K562 (cell line): Measurements from ENCODE around the gene OPRL1. TPM values are rescaled to one million over a fixed set of nuclear protein-coding genes. Genes with fewer than 3 reads are reported as not detected.

Experiments used
- ATAC-seq: fragments of 200-7000 bp; cut with Tn5 transposase; 3 replicates; pipeline ENCODE4 v1.9.1; 2020; ENCODE audit warnings: moderate library complexity
- BruUV-seq: library from RNA; stranded (reverse); fragments of 400-500 nt; replicated peaks from 2 replicates; lab custom pipeline; 2021; lab: Mats Ljungman, UMichigan
- CTCF ChIA-PET: fragments of 300-600 bp; formaldehyde crosslinking; extraction: SDS; loops from one replicate; lab custom pipeline; 2021; ENCODE audit warnings: low intra/inter-chr PET ratio; lab: Yijun Ruan, JAX
- POLR2A ChIA-PET: fragments of 300-600, 350-650 bp; sonication (Branson Sonifier 250); formaldehyde crosslinking; extraction: SDS; loops from one replicate; lab custom pipeline; 2021; ENCODE audit warnings: antibody characterized with exemption, inconsistent platforms; lab: Yijun Ruan, JAX
- DNase-seq, 4 experiments: peaks; one replicate each; pipeline versions ENCODE4 v3.0.0 to v3.0.0-alpha.2; 2011 to 2018; ENCODE audit warnings: low spot score in 3 of 4, mixed read lengths in 3 of 4; ENCODE audit errors: extremely low read depth in 1 of 4
- FAIRE-seq: peaks from 2 replicates; lab custom pipeline; 2011; peaks lifted over from hg19 to GRCh38; lab: Jason Lieb, UNC
- H2AFZ ChIP-seq: 2 replicates; pipeline ENCODE4 v1.6.0; 2011; ENCODE audit warnings: low read depth, low read length, control low read depth, inconsistent platforms
- H3K27ac ChIP-seq: fragments of 200-600 bp; 3 replicates; pipeline ENCODE4 v1.8.0; 2011; ENCODE audit warnings: low read depth, mild to moderate bottlenecking, control low read depth, inconsistent platforms, low read length, moderate library complexity, mixed read lengths; ENCODE audit errors: extremely low read depth
- H3K27me3 ChIP-seq, 2 experiments: fragments of 300-600 bp in 1 of 2; 2 replicates in 1 of 2; 3 replicates in 1 of 2; pipeline versions ENCODE4 v1.6.0 to v1.8.0; 2011; ENCODE audit warnings: inconsistent platforms in 2 of 2, low read length in 2 of 2, mild to moderate bottlenecking in 1 of 2, mixed read lengths in 1 of 2, moderate library complexity in 1 of 2; ENCODE audit not compliant: control insufficient read depth in 2 of 2, insufficient read depth in 2 of 2
- H3K36me3 ChIP-seq: fragments of 300-600 bp; 3 replicates; pipeline ENCODE4 v1.8.0; 2011; ENCODE audit warnings: mild to moderate bottlenecking, low read length, inconsistent platforms; ENCODE audit not compliant: control insufficient read depth, insufficient read depth
- H3K4me1 ChIP-seq, 2 experiments: fragments of 200-600 bp in 1 of 2; replicated peaks in 1 of 2; 2 replicates in 1 of 2; 3 replicates in 1 of 2; pipeline versions ENCODE4 v1.5.1 to v1.8.0; 2011; ENCODE audit warnings: inconsistent platforms in 2 of 2, low read length in 2 of 2, mild to moderate bottlenecking in 1 of 2, mixed read lengths in 1 of 2, moderate library complexity in 1 of 2; ENCODE audit not compliant: control insufficient read depth in 2 of 2, insufficient read depth in 2 of 2
- H3K4me2 ChIP-seq: 2 replicates; pipeline ENCODE4 v1.6.1; 2011; ENCODE audit warnings: low read length, control low read depth, inconsistent platforms, mixed read lengths; ENCODE audit not compliant: insufficient read depth
- H3K4me3 ChIP-seq: fragments of 200-600 bp; sonication (generic), shearing (Covaris generic); 2 replicates; pipeline ENCODE4 v1.5.1; 2016; ENCODE audit warnings: control low read depth, inconsistent platforms
- H3K79me2 ChIP-seq: fragments of 200-600 bp; 3 replicates; pipeline ENCODE4 v1.8.0; 2011; ENCODE audit warnings: low read length, inconsistent platforms; ENCODE audit not compliant: control insufficient read depth, insufficient read depth
- H3K9ac ChIP-seq, 2 experiments: 2 replicates each; pipeline versions ENCODE4 v1.6.0 to v1.6.1; 2011; ENCODE audit warnings: low read depth in 2 of 2, low read length in 2 of 2, control low read depth in 1 of 2, inconsistent platforms in 1 of 2, mild to moderate bottlenecking in 1 of 2, mixed read lengths in 1 of 2; ENCODE audit not compliant: insufficient read depth in 1 of 2
- H3K9me1 ChIP-seq: one replicate; pipeline ENCODE4 v1.6.0; 2011; ENCODE audit warnings: inconsistent platforms, mild to moderate bottlenecking, low read length, moderate library complexity; ENCODE audit not compliant: control insufficient read depth, insufficient read depth
- H3K9me3 ChIP-seq: replicated peaks from 2 replicates; pipeline ENCODE4 v1.5.1; 2011; ENCODE audit warnings: low read depth, low read length, inconsistent platforms; ENCODE audit not compliant: control insufficient read depth, insufficient read depth
- H4K20me1 ChIP-seq: replicated peaks from 2 replicates; pipeline ENCODE4 v1.6.1; 2011; ENCODE audit warnings: low read length, inconsistent platforms, mixed read lengths; ENCODE audit not compliant: control insufficient read depth, insufficient read depth
- FOXJ3 ChIP-seq: sonication (generic); formaldehyde crosslinking; IDR thresholded peaks from 2 replicates; pipeline ENCODE4 v1.4.0; 2020; ENCODE audit warnings: mild to moderate bottlenecking, missing genetic modification reagents
- FOXK1 ChIP-seq: sonication (generic); formaldehyde crosslinking; IDR thresholded peaks from 2 replicates; pipeline ENCODE4 v1.8.0; 2022; ENCODE audit warnings: missing genetic modification reagents, mild to moderate bottlenecking, borderline replicate concordance
- MCM7 ChIP-seq, 2 experiments: fragments of 450-650 bp; IDR thresholded peaks; 2 replicates each; pipeline ENCODE4 v1.6.1; 2016 to 2018
- PML ChIP-seq: IDR thresholded peaks from 2 replicates; pipeline ENCODE4 v1.6.1; 2012; ENCODE audit warnings: low read length, inconsistent platforms
- SREBF2 ChIP-seq: sonication (generic); formaldehyde crosslinking; IDR thresholded peaks from 2 replicates; pipeline ENCODE4 v1.4.0; 2020; ENCODE audit warnings: mild to moderate bottlenecking, missing genetic modification reagents
- TBP ChIP-seq: optimal IDR thresholded peaks from 2 replicates; pipeline ENCODE3; 2011; ENCODE audit warnings: low read depth, low read length, improper control_type of control experiment
- THRAP3 ChIP-seq: fragments of 450-650 bp; IDR thresholded peaks from 2 replicates; pipeline ENCODE4 v1.6.1; 2016; ENCODE audit warnings: mild to moderate bottlenecking, inconsistent platforms, borderline replicate concordance
- ZNF780A ChIP-seq: fragments of 250-450 bp; sonication (Bioruptor Pico); IDR thresholded peaks from 2 replicates; pipeline ENCODE4 v1.5.0; 2021; ENCODE audit warnings: mild to moderate bottlenecking
- WGBS: fragments of 100-300 bp; shearing (Covaris generic); methylation state at CpG from one replicate; pipeline ENCODE4 v1.1.6; 2016; ENCODE audit warnings: low coverage, mixed read lengths; ENCODE audit not compliant: insufficient coverage; ENCODE audit errors: missing lambda C conversion rate; 5-methylcytosine and 5-hydroxymethylcytosine counted together
- in situ Hi-C: fragments of 300-500 bp; cut with MboI; formaldehyde crosslinking; loops from 4 replicates; pipeline ENCODE4 v1.15.0; 2018; ENCODE audit warnings: inconsistent platforms, mixed read lengths
- intact Hi-C: fragments of 100-400 bp; cut with micrococcal nuclease; formaldehyde crosslinking; loops from 2 replicates; pipeline ENCODE4 v1.14.2; 2022
- polyA plus RNA-seq, 8 experiments: library from polyadenylated mRNA; depleted of rRNA in 4 of 8; stranded (reverse) in 5 of 8; unstranded in 3 of 8; fragments of >200 nt; fragmentation: Nextera tagmentation in 2 of 8; fragmentation: Illumina TruSeq in 1 of 8; extraction: Ambion mirVana in 2 of 8; extraction: Trizol in 1 of 8; gene quantifications; 2 replicates each; pipeline versions ENCODE4 v1.2.1 to v1.2.3, GENCODE V29; 2011 to 2014; ENCODE audit warnings: inconsistent platforms in 1 of 8, missing spikeins in 1 of 8
- total RNA-seq, 7 experiments: library from RNA; depleted of rRNA in 6 of 7; stranded (reverse); fragments of >200 nt in 6 of 7; fragmentation: Illumina TruSeq in 2 of 7; extraction: Trizol in 2 of 7; gene quantifications; 2 replicates each; pipeline versions ENCODE4 v1.2.1 to v1.2.3, GENCODE V29; 2011 to 2021; ENCODE audit warnings: low replicate concordance in 1 of 7

The OPRL1 gene
- total and polyA plus RNA-seq, 9 of the 15 experiments (the other 6 are each of a cell fraction or from before 2014, with no cell fraction given) = 0.06 to 0.33 (median 0.11) TPM; not detected in 2

DNA sequence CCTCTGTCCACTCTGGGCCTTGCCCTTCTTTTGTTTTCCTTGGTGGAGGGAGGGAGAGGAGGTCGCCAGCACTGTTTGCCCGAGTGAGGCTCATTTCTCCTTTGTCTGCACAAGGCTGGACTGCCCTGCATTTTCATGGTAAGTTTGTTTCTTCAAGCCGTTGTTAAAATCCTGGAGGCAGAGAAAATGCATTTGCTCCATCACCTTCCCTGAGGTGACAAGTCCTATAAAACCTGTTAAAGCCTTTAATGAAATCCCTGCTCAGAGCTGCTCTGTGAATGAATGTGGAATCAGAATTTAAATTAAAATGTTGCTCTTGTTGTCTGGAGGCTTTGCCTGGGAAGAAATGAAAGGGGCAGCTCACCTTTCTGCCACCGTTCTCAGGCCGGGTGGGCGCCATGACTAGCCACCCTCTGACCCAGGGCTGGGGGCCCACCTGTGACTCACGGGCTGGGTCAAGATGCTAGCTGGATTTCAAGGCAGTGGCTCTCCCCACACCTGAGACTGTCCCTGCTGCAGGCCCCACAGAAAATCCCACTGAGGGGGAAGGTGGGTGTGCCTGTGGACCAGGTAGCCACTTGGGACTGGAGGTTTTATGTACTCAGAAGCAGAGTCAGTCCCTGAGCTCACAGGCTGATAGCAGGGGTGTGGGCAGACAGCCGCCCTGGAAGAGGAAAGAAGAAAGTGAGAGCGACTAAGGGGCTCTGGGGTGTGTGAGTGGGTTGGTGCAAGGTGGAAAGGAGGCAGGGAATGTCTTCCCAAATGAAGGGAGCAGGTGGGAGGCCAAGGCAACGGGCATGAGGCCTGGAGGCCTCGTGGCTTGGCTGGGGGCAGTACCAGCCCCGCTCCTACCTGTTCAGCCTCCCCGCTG, 60.4 kb downstream of the OPRL1 start:
- in situ Hi-C loops (no loop called here), intact Hi-C loops (no loop called here)
- Histone ChIP-seq H3K27me3 (peaks cover 17 to 66% of the 10 kb centered on the region in 2 experiments; a peak in 4 of 5 replicates), H3K9me1 (no peaks in the 10 kb centered on the region), H3K36me3 (no peaks in the 10 kb centered on the region), H4K20me1 (no peaks in the 10 kb centered on the region), H3K4me2 (no peak overlapping the region), H3K9me3 (peaks cover 13% of the 10 kb centered on the region), H2AFZ (no peak overlapping the region), H3K4me3 (no peak overlapping the region), H3K4me1 (no peaks in the 10 kb centered on the region), H3K79me2 (no peaks in the 10 kb centered on the region), H3K27ac (no peak overlapping the region), H3K9ac (0 out of 4 replicates have a peak overlapping the region, but pooled peaks of 1 of the 2 experiments have one; percentile 17)
- BruUV-seq = no TSS peak
- no peak for ATAC-seq
- DNase-seq = no peak
- ChIA-PET POLR2A (interaction anchor here (0.6 to 1.1 kb wide), 2 partner anchors 15 to 18 kb away, joined by 3 read pairs; no protein-coding TSS in a partner anchor), CTCF (no interaction called here)
- TF ChIP-seq PML (no peak), FOXK1 (CRISPR knock-in tag) (no peak)
- FAIRE-seq = no peak
- 0% methylated on average over 11 of the region's 13 CpGs for WGBS

DNA sequence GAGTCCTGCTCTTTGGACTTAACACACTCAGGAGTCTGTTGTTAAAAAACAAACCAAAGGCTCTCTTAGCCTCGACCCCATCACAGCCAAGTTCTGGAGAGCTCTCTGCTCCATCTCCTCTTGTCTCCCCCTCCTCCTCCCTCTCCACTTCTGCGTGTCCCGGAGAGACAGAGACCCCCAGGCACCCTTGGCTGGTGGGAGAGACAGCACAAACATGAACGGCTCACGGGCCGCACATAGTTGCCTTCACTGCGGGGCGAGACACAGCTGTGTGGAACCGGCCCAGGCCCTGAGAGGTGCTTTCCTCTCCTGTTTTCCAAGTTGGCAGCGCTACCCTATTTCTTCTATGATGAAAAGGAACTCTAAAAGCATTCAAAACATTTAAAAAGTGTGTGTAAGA, 61.1 kb downstream of the OPRL1 start:
- POLR2A ChIA-PET = interaction anchor here (0.6 to 1.1 kb wide), 3 partner anchors 11 to 19 kb away, joined by 3 read pairs; no protein-coding TSS in a partner anchor
- Histone ChIP-seq H3K27ac (no peak overlapping the region), H3K9me1 (no peaks in the 10 kb centered on the region), H3K9ac (no peak overlapping the region), H3K79me2 (no peaks in the 10 kb centered on the region), H2AFZ (no peak overlapping the region), H3K27me3 (peaks cover 17 to 59% of the 10 kb centered on the region in 2 experiments; a peak in 4 of 5 replicates), H3K36me3 (no peaks in the 10 kb centered on the region), H3K9me3 (peaks cover 16% of the 10 kb centered on the region), H3K4me2 (no peak overlapping the region), H3K4me3 (no peak overlapping the region), H4K20me1 (no peaks in the 10 kb centered on the region), H3K4me1 (no peaks in the 10 kb centered on the region)
- FAIRE-seq (no peak), DNase-seq (no peak), ATAC-seq (no peak)
- no peak for TF ChIP-seq MCM7 (IDR thresholded peaks at IDR 0.05)
- TF ChIP-seq THRAP3 = no peak
- no peak for TF ChIP-seq TBP
- TF ChIP-seq ZNF780A (CRISPR knock-in tag) = no peak
- no peak for TF ChIP-seq FOXJ3
- TF ChIP-seq SREBF2 = no peak
- in situ Hi-C loops = no loop called here
- CTCF ChIA-PET = no interaction called here
- intact Hi-C loops = no loop called here
- WGBS = 1% methylated on average over 10 of the region's 10 CpGs
- BruUV-seq = no TSS peak
